ENCODE results near the gene MAGEB17. TPM values are rescaled to one million over a fixed set of nuclear protein-coding genes. Genes with fewer than 3 reads are reported as not detected.

The MAGEB17 gene
- total and polyA plus RNA-seq, 9 of the 15 experiments (the other 6 are each of a cell fraction or from before 2014, with no cell fraction given): 0.07 to 0.45 (median 0.14) TPM; not detected in 1

DNA sequence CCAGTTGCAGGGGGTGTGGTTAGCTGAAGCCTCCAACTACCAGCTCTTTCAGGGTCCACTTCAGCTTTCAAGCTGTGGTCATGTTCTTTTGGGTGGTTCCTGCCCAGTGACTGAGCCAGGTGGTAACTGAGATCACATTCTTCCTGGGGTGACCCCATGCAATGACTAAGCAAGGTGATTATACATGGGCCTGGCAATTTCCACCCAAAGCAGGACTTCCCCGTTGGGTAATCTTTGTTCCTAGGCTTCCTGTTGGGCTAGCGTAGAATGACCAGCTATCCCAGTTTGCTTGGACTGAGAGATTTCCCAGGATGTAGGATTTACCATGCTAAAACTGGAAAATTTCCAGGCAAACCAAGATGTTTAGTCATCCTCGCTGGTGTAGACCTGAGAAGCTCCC lies 18.4 kb upstream of the MAGEB17 start:
- H3K9ac ChIP-seq (ENCODE audit: insufficient read depth in 1 of 2, low read depth in 2 of 2, low read length in 2 of 2): no peak overlapping the region
- no peak overlapping the region for H2AFZ ChIP-seq (ENCODE audit: low read depth, low read length)
- H3K4me3 ChIP-seq: no peak overlapping the region
- ATAC-seq: no peak
- no peaks in the 10 kb centered on the region for H3K9me3 ChIP-seq (replicated peaks; ENCODE audit: control insufficient read depth, insufficient read depth, low read depth, low read length)
- intact Hi-C loops (cut with micrococcal nuclease): no loop called here
- no peaks in the 10 kb centered on the region for H3K9me1 ChIP-seq (ENCODE audit: control insufficient read depth, insufficient read depth, low read length)
- no peaks in the 10 kb centered on the region for H3K4me1 ChIP-seq (replicated peaks in 1 of 2; ENCODE audit: control insufficient read depth in 2 of 2, insufficient read depth in 2 of 2, low read length in 2 of 2)
- WGBS (ENCODE audit: insufficient coverage, low coverage, missing lambda C conversion rate): 11% methylated on average over 3 of the region's 3 CpGs
- H3K27ac ChIP-seq (ENCODE audit: extremely low read depth, low read depth, low read length): no peak overlapping the region
- H3K4me2 ChIP-seq (ENCODE audit: insufficient read depth, low read length): no peak overlapping the region
- no peaks in the 10 kb centered on the region for H3K79me2 ChIP-seq (ENCODE audit: control insufficient read depth, insufficient read depth, low read length)
- BruUV-seq (replicated peaks): no TSS peak
- in situ Hi-C loops (cut with MboI): no loop called here
- H3K36me3 ChIP-seq (ENCODE audit: control insufficient read depth, insufficient read depth, low read length): no peaks in the 10 kb centered on the region
- no peak for FAIRE-seq
- ChIA-PET POLR2A (no interaction called here), CTCF (ENCODE audit: low intra/inter-chr PET ratio) (interaction anchor here (0.6 kb wide), 1 partner anchor 296 kb away, joined by 4 read pairs; no protein-coding TSS in a partner anchor)
- no peaks in the 10 kb centered on the region for H3K27me3 ChIP-seq (ENCODE audit: control insufficient read depth in 2 of 2, insufficient read depth in 2 of 2, low read length in 2 of 2)
- H4K20me1 ChIP-seq (replicated peaks; ENCODE audit: control insufficient read depth, insufficient read depth, low read length): no peaks in the 10 kb centered on the region
- DNase-seq (ENCODE audit: extremely low read depth in 1 of 4, low spot score in 3 of 4): no peak
- TF ChIP-seq, protein P1, sequence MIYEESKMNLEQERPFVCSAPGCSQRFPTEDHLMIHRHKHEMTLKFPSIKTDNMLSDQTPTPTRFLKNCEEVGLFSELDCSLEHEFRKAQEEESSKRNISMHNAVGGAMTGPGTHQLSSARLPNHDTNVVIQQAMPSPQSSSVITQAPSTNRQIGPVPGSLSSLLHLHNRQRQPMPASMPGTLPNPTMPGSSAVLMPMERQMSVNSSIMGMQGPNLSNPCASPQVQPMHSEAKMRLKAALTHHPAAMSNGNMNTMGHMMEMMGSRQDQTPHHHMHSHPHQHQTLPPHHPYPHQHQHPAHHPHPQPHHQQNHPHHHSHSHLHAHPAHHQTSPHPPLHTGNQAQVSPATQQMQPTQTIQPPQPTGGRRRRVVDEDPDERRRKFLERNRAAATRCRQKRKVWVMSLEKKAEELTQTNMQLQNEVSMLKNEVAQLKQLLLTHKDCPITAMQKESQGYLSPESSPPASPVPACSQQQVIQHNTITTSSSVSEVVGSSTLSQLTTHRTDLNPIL (CRISPR knock-in tag; IDR thresholded peaks at IDR 0.05): no peak
- TF ChIP-seq, protein P2, sequence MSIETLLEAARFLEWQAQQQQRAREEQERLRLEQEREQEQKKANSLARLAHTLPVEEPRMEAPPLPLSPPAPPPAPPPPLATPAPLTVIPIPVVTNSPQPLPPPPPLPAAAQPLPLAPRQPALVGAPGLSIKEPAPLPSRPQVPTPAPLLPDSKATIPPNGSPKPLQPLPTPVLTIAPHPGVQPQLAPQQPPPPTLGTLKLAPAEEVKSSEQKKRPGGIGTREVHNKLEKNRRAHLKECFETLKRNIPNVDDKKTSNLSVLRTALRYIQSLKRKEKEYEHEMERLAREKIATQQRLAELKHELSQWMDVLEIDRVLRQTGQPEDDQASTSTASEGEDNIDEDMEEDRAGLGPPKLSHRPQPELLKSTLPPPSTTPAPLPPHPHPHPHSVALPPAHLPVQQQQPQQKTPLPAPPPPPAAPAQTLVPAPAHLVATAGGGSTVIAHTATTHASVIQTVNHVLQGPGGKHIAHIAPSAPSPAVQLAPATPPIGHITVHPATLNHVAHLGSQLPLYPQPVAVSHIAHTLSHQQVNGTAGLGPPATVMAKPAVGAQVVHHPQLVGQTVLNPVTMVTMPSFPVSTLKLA (conservative IDR thresholded peaks at IDR 0.05): no peak
- TF ChIP-seq ZNF449 (CRISPR knock-in tag; IDR thresholded peaks at IDR 0.05) (no peak), SRF (CRISPR knock-in tag; IDR thresholded peaks at IDR 0.05) (no peak), TEAD2 (tag; IDR thresholded peaks at IDR 0.05) (no peak), DIDO1 (tag; IDR thresholded peaks at IDR 0.05; ENCODE audit: low read depth) (no peak), ZNF764 (CRISPR knock-in tag; IDR thresholded peaks at IDR 0.05; ENCODE audit: low read depth) (no peak), GABPB1 (CRISPR knock-in tag; IDR thresholded peaks at IDR 0.05) (no peak), ERF (CRISPR knock-in tag; IDR thresholded peaks at IDR 0.05) (no peak), SRSF1 (IDR thresholded peaks at IDR 0.05; ENCODE audit: low read depth, low read length) (no peak), RFX7 (CRISPR knock-in tag; IDR thresholded peaks at IDR 0.05) (no peak), ETS2 (tag; IDR thresholded peaks at IDR 0.05; ENCODE audit: borderline replicate concordance, poor library complexity, severe bottlenecking) (no peak), ZBTB17 (CRISPR knock-in tag; IDR thresholded peaks at IDR 0.05) (no peak), SREBF2 (CRISPR knock-in tag; IDR thresholded peaks at IDR 0.05) (no peak), TRIM25 (IDR thresholded peaks at IDR 0.05; ENCODE audit: borderline replicate concordance) (no peak)
- TF ChIP-seq, protein P3, sequence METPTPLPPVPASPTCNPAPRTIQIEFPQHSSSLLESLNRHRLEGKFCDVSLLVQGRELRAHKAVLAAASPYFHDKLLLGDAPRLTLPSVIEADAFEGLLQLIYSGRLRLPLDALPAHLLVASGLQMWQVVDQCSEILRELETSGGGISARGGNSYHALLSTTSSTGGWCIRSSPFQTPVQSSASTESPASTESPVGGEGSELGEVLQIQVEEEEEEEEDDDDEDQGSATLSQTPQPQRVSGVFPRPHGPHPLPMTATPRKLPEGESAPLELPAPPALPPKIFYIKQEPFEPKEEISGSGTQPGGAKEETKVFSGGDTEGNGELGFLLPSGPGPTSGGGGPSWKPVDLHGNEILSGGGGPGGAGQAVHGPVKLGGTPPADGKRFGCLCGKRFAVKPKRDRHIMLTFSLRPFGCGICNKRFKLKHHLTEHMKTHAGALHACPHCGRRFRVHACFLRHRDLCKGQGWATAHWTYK (CRISPR knock-in tag; IDR thresholded peaks at IDR 0.05): no peak

Data from K562 (cell line).